GM18499 (cell line): Measurements from ENCODE around the gene TYMP.

ENCODE experiments used
- ATAC-seq: cut with Tn5 transposase; IDR thresholded peaks from one replicate; pipeline ENCODE4 v1.9.1; 2021; ENCODE audit warnings: moderate number of reproducible peaks; ENCODE audit not compliant: insufficient read depth, unreplicated experiment

Gene TYMP

DNA sequence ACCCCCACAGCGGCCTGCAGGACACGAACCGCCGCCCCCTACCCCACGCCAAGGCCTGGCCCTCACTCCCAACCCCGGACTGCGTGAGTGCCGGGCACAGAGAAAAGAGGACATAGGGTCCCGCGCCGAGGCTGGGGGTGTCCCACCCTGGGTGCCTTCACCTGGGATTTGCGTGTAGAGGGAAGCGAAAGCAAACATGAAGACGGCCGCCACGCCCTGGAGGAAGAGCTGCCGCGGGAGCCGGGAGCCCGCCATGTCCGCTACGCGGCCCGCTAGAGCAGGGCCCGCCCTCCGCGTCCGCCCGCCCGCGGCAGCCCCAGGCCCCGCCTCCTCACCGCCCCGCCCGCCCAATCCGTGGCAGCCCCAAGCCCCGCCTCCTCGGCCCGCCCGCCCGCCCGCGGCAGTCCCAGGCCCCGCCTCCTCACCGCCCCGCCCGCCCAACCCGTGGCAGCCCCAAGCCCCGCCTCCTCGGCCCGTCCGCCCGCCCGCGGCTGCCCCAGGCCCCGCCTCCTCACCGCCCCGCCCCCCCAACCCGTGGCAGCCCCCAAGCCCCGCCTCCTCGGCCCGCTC, 22.3 kb downstream of the TYMP start, which contains the start of gene LMF2:
LMF2 (minus strand) TSS at position 282 of the 570 bp plus-strand sequence; CDS start at position 255, 27 bp downstream.
- ATAC-seq = no peak

DNA sequence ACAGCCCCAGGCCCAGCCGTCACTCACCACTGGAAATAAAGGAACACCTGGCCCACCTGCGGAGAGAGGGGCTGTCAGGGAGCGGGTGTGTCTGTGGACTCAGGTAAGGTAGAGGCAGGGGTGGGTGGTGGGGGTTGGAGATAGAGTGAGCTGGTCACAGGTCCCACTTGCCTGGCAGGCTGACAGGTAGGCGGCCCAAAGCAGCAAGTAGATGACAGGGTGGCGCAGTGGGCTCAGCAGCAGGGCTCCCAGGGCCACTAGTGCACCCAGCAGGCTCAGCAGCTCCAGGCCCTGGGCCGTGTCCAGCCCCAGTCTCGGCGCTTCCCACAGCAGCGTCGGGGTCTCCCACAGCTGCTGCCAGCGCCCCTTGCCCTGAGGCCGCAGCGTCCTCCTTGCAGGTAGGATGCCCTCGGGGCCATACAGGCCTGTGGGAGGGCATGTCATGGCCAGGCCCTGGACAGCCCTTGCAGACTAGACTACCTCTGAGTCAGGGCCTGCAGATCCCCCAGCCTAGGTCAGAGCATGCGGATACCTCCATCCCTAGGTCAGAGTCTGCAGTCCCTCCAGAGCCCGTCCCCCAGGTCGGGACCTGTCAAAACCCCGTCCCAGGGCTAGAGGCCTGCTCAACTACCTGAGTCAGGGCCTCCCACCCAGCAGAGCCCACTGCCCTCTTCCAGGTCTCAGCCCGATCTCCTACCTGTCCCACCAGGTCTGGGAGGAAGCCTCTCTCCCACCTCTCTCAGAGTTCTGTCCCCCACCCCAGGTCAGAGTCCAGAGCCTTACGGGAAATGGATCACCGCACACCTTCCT, 23.0 kb downstream of the TYMP start:
- no peak for ATAC-seq

DNA sequence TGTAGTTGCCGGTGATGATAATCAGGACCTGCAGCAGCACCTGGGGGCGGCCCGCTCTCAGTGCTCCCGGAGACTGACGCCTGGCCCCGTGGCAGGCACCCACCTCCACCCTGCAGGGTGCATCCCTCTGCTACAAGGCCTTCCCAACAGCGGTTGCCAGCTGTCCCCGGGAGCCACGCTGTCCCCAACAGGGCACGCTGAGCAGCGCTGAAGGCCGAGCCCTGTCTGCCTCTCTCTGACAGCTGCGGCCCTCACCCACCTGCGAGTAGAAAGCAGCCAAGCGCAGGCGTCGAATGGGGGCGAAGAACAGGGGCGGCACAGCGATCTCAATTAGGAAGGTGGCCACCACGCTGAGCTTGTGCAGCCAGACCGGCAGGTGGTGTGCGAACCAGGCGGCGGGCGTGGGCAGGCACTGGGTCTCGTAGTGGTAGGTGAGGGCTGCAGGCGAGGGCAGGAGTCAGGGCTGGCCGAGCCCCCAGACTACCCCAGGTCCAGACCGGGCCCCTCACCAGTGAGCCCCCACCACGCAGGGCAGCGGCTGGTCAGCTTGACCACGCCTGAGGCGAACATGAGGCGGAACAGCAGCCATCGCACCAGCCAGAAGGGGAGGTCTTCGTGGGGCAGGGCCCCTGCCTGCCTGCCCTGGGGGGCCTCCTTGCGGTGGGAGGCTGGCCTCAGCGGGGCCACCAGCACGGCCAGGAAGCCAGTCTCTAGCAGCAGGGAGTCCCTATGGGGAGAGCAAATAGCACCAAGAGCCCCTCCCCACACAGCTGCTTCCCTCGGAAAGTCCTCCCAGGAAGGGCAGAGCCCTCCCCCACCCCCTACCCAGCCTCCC, 23.8 kb downstream of the TYMP start:
- no peak for ATAC-seq

DNA sequence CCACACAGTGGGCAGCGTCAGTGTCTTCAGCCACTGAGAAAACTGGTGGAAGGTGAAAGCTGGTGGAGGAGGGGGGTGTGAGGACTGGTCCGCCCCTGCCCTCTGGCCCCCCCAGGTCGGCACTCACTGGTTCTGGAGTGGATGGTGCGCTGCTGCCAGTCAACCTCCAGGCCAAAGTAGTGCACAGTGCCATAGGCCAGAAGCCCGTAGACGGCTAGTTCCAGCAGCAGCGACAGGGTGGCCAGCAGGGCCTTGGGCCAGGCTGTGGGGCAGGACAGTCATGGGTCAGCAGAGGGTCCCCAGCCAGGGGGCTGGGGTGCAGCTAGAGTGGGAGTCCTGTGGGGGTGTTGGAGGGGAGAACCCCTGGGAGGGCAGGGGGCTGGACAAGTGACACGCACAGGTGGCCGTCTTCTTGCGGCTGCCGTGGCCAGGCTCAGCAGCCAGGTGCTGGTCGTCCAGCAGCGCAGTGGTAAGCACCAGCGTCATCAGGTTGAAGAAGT, 24.5 kb downstream of the TYMP start:
- no peak for ATAC-seq

DNA sequence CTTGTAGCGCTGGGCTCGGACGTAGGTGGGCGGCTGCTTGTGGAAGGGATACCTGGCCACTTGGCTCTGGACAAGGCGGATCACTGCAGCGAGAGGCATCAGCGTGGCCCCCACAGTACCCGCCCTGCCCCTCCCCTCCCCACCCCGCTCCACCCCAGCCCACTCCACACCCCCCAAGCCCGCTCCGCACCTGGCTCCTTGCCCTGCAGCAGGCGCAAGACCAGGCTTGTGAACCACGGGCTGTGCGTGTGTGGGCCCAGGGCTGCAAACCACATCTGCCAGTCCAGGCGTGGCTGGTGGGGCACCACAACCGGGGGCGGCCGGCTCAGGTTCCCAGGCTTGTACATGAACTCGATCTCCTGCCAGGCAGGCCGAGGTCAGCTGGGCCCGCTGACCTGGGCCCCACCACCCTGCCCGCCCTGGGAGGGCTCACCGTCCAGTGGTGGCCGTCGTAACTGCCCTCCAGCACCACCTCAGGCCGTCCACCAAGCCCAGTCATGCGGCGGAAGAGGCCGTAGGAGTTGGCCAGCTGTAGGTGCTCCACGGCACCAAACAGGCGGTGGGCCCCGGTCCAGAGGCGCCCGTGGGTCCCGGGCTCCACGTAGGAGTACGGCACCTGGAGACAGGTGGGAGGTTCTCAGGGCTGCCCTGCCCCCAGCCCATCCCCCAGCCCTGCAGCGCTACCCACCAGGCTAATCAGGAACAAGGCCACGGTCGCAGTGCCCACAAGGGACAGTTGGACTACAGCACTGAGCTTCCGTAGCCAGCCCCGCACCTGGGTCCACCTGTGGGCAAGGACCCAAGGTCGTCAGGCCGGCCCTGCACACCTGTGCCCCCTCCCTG, 25.2 kb downstream of the TYMP start:
- ATAC-seq = no peak

DNA sequence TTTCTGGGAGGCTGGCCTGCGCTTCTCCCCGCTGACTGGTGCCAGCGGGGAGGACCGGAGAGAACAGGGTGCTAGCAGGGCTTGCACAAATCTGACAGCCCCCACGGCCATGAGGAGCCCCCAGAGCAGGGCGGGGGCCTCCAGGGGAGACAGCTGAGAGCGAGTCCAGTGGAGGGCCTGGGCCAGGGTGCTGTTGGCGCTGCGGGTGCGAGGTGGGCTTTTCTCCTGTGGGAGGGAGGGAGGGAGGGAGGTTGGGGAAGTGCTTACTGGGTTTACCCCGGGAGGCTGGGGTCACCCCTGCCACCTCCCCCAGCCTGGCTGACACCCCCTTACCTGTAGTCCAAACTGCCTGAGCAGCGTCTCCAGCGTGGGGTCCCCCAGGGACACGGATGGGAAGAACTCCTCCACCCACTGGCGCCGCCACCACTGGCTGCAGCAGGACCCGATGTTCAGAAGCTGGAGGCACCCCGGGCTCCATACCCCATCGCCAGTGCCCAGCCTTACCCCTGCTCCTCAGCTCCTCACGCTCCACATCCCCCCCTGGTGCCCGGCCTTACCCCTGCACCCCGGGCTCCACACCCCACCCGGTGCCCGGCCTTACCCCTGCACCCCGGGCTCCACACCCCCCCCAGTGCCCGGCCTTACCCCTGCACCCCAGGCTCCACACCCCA, 26.2 kb downstream of the TYMP start:
- ATAC-seq = no peak

DNA sequence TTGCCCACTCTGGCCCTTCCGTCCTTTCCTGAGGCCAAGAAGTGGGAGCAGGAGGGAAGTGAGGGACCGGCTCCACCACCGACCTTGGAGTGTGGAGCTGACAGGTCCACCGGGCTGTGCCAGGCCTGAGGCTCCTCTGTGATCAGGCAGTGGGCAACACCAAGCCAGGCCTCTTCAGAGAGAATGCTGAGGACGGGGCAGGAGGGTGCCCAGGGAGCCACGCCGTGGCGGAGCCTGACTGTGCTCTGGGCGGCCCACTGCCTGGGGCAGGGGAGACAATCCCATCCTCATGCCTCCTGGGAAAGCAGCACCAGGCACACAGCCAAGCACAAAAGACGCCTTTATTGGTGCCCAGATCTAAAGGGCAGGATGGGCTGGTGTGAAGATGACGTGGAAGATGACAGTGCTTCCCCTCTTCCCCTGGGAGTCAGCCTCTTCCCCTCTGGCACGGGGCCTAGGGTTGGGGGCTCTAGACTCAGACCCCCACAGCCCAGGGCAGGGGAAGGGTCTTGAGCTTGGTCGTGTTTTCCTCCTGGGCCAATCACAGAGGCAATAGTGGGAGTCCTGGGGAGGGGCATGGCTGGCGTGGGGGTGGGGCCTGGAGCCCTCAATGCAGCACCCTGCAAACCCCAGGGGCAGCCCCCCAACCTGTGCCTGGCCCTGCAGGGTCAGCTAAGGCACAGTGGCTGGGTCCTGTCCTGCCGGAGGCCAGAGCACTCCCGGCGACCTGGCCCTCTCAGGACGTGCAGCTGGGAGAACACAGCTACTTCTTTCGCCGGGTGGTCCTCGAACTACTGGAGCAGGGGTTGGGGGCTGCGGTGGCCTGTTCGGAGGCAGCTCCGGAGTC, 27.0 kb downstream of the TYMP start:
- no peak for ATAC-seq

DNA sequence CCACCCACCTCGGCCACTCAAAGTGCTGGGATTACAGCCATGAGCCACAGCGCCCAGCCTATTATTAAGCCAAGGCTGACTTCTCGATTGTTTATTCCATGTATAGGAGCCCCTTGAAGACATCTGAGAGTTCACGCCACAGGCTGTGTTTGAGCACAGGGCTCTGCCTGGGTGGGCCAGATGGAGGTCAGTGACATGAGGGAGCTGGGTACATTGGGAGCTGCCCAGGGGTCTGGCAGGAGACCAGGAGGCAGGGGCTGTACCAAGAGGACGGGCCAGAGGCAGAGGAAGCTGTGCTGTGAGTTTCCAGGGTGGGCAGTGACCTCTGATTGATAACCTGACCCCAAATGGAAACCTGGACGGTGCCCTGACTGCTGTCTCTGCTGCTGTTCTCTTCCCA, 27.7 kb downstream of the TYMP start:
- no peak for ATAC-seq

DNA sequence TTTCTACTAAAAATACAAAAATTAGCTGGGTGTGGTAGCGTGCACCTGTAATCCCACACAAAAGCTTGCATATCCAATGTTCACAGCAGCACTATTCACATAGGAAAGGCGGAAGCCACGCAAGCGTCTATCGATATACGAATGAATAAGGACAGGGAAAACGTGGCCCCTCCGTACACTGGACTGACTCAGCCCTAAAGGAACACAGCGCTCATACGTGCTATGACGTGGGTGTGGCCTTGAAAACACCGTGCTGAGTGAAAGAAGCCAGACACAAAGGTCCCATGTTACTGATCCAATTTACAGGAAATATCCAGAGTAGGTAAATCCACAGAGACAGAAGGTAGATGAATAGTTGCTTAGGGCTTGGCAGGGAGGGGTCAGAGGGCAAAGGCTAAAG, 29.4 kb downstream of the TYMP start:
- ATAC-seq = no peak

DNA sequence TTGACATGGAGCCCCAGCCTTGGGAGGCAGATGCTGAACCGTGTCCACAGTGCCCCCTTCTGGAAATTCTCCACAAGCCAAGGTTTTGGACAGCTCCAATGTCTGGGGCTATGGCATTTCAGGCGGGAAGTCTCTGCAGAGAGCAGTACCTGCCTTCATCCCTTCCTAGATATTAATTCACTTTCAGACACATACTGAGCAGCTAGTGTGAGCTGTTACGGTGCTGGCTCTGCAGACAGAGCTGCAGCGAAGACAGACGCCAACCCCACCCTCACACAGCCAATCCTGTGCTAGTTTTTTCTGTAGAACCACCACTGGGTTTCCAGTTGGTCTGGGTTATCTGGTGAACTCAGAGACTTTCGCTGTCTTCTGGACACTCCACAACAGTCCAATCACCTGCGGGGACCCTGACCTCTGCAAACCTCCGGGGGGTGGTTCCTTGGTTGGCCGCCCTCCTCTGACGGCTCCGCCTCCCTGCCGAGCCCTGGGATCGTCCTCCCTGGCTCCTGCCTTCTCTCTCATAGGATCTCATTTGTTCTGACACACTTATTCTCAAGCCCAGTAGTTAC, 31.4 kb downstream of the TYMP start:
- ATAC-seq = no peak

DNA sequence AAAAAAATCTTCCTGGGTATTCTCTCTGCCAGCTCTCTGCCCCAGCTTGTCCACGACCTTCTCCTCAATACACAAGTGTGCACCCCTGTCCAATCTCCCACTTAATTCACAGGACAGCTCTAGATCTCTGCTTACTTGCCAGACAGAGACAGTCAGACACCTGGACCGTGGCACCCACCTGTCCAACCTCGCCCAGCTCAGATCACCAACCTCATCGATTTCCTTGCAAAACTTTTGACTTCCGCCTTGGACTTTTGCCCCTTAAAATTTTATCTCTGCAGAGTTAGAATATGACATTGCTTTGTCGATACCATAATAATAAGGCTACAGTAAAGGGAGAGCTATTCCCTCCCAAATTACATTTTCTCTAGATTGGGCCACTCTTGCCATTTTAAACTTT, 32.7 kb downstream of the TYMP start:
- ATAC-seq = no peak

DNA sequence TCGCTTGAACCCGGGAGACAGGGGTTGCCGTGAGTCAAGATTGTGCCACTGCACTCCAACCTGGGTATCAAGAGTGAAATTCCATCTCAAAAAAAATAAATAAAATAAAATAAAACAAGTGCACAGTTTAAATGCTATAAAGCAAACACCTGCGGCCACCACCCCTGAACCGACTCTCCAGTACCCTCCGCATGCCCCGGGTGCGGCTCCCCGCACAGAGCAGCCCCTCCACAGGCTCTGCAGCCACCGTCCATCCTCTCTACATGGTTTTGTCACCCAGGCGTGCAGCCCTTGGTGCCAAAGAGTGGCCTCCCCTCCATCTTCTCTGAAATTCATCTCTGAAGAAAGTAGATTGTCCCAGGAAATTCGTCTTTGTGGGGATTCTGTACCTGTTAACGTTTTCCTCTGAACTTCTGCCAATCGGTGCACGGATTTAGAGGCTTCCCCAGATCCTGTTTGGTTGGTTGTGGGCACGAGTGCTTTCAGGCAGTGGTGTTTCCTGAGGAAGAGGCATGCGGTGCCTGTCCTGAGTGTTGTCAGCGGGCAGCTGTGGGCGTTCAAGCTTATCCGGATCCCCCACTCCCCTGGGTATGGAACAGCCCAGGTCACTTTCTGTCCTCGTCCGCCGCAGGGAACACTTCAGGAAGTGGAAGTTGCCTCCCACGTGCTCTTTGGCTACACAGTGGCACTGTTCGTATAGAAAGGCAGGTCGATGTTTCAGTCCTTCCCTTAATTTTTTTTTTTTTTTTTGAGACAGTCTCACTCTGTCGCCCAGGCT, 39.1 kb downstream of the TYMP start:
- ATAC-seq = no peak

DNA sequence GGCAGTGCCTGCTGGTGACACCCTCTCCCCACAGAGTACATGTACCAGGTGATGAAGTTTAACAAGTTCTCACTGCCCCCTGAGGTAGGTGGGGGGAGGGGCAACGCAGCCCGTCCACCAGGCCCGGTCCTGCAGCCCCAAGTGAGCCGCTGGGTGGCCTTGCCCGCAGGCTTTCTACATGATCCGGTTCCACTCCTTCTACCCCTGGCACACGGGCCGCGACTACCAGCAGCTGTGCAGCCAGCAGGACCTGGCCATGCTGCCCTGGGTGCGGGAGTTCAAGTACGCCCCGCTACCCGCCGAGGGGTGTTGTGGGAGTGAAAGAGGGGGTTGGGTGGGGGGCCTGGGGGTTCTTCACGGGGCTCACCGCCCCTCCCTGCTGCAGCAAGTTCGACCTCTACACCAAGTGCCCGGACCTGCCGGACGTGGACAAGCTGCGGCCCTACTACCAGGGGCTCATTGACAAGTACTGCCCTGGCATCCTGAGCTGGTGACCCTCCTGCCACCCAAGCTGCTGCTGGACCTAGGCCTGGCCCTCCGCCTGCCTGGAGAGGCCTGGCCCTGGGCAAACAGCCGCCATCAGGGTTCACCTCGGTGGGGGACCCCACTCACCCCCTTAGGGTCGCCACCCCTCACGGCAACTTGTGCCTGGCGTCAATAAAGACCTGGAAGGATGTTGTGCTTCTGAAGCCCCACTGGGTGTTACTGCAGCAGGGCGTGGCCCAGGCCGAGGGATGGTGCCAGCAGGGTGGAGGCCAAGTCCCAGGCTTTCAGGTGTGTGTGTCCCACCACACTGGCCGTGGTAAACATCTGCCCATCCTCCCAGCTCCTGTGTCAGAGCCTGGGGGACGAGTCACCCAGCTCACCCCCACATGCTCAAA, 40.2 kb downstream of the TYMP start:
- ATAC-seq = no peak

DNA sequence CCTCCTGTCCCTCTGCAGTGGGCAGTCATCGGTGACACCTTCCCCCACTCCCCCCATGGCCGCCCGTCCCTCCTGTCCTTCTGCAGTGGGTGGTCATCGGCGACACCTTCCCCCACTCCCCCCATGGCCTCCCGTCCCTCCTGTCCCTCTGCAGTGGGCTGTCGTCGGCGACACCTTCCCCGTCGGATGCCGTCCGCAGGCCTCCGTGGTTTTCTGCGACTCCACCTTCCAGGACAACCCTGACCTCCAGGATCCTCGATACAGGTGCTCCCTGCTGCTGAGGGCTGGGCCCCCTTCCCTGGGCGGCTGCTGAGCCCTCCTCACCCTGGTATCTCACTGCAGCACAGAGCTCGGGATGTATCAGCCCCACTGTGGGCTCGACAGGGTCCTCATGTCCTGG, 40.9 kb downstream of the TYMP start:
- no peak for ATAC-seq

DNA sequence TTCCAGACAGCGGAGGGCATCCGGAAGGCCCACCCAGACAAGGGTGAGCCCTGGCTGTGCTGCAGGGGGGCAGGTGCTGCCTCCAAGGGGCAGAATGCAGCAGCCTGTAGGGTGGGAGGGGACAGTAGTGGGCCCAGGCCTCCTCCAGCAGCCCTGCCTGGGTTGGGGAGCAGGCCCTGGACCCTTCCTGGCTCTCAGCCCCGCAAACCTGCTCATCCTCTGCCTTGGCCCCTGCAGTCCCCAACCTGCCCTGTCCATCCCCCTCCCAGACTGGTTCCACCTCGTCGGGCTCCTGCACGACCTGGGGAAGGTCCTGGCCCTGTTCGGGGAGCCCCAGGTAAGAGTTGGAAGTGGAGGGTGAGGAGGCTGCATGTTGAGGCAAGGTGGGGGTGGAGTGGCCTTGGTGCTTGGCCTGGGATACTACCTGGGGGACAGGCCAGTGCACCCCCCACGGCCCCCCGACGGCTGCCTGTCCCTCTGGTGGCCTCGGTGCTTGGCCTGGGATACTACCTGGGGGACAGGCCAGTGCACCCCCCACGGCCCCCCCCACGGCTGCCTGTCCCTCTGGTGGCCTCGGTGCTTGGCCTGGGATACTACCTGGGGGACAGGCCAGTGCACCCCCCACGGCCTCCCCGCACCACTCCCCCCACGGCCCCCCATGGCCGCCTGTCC, 41.7 kb downstream of the TYMP start:
- ATAC-seq = no peak
